GM18909 (cell line): ENCODE data around the gene ANKRD55.
"Not testable (repeated sequence)": the region's sequence is repeated elsewhere in the genome, so short reads cannot be mapped to it uniquely, and the experiment has no call there.

Experiments used
- ATAC-seq: cut with Tn5 transposase; IDR thresholded peaks from one replicate; pipeline ENCODE4 v1.9.1; 2021; ENCODE audit warnings: mild to moderate bottlenecking; ENCODE audit not compliant: unreplicated experiment, poor library complexity

The ANKRD55 gene

GRCh38 chr5:56115589-56115988 lies 117.5 kb downstream of the ANKRD55 start:
- no peak for ATAC-seq

GRCh38 chr5:56112526-56113121 lies 120.5 kb downstream of the ANKRD55 start:
- ATAC-seq = no peak

GRCh38 chr5:56111404-56111781 lies 121.7 kb downstream of the ANKRD55 start:
- ATAC-seq = no peak

GRCh38 chr5:56110646-56111403 lies 122.3 kb downstream of the ANKRD55 start:
- ATAC-seq = no peak

GRCh38 chr5:56108246-56108645 lies 124.9 kb downstream of the ANKRD55 start:
- no peak for ATAC-seq

GRCh38 chr5:56106837-56107236 lies 126.3 kb downstream of the ANKRD55 start:
- ATAC-seq = no peak

- no peak for ATAC-seq
These were observed 127.4 kb downstream of the ANKRD55 start for GRCh38 chr5:56105511-56106291.

- ATAC-seq = no peak
These were observed 130.2 kb downstream of the ANKRD55 start for GRCh38 chr5:56102889-56103288.

GRCh38 chr5:56102207-56102606 lies 130.9 kb downstream of the ANKRD55 start:
- not testable (repeated sequence) for ATAC-seq

- no peak for ATAC-seq
These were observed 131.9 kb downstream of the ANKRD55 start for GRCh38 chr5:56101180-56101579.

GRCh38 chr5:56100439-56101176 lies 132.5 kb downstream of the ANKRD55 start:
- ATAC-seq = no peak

- no peak for ATAC-seq
These were observed 133.8 kb downstream of the ANKRD55 start for GRCh38 chr5:56099346-56099745.

- no peak for ATAC-seq
These were observed 136.1 kb downstream of the ANKRD55 start for GRCh38 chr5:56097055-56097454.

GRCh38 chr5:56095579-56096102 lies 137.5 kb downstream of the ANKRD55 start:
- peak; percentile 77 for ATAC-seq

GRCh38 chr5:56094579-56095361 lies 138.4 kb downstream of the ANKRD55 start:
- peak; percentile 34 for ATAC-seq

GRCh38 chr5:56093970-56094369 lies 139.2 kb downstream of the ANKRD55 start:
- no peak for ATAC-seq

GRCh38 chr5:56092115-56092514 lies 141.0 kb downstream of the ANKRD55 start:
- no peak for ATAC-seq

- ATAC-seq = no peak
These were observed 141.5 kb downstream of the ANKRD55 start for GRCh38 chr5:56091664-56092063.

- no peak for ATAC-seq
These were observed 142.2 kb downstream of the ANKRD55 start for GRCh38 chr5:56090793-56091460.
